Measurements from ENCODE around the gene NINJ1.

NINJ1 gene

DNA sequence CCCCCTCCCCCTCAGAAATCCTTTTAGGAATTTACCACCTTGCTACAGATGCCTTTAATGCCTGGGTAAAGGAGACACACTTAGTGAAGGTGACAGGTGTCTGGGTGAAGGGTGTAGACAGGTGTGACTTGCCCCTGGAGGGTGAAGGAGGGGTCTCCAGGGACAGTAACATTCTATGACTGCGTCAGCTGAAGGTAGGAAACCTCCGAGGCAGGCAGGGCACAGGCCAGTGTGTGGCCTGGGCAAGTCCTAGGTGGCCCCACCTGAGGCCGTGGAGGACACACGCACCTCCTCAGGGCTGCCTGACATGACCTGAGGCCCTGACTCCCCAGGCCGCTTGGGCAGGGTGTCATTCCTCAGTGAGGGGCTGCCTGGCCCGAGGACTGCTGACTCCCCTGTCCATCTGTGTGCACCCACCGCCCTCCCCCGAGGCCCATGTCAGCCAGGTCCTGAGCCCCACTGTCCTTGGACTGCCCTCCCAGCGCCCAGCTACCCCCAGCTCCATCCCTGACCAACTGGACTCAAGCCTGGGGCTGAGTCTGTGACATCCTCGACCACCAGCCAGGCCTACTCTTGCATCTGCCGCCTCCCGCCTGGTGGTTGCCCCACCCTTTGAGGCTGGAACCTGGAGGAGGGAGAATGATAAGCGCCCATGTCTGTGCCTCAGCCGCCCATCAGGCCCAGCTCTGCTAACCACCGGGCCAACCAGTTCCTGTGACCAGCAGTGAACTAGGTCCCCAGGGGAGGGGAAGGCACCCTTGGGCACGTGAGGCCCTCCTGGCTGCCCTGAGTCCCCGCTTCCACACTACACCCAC lies 19.7 kb downstream of the NINJ1 start:
- Histone ChIP-seq H3K9ac (ENCODE audit: low read depth, low read length, poor library complexity, severe bottlenecking) (no peak overlapping the region), H3K4me2 (ENCODE audit: low read depth, low read length, poor library complexity, severe bottlenecking) (no peak overlapping the region), H3K9me3 (ENCODE audit: insufficient read depth, low read depth, low read length) (no peaks in the 10 kb centered on the region), H3K9me2 (replicated peaks; ENCODE audit: low read depth, low read length) (no peaks in the 10 kb centered on the region), H2AFZ (ENCODE audit: low read length) (no peak overlapping the region), H3K4me3 (ENCODE audit: low read length, poor library complexity, severe bottlenecking) (no peak overlapping the region), H3K4me1 (ENCODE audit: insufficient read depth, low read length, poor library complexity, severe bottlenecking) (no peaks in the 10 kb centered on the region), H3K27me3 (ENCODE audit: insufficient read depth, low read length, poor library complexity, severe bottlenecking) (no peaks in the 10 kb centered on the region), H4K20me1 (ENCODE audit: insufficient read depth, low read length, poor library complexity, severe bottlenecking) (no peaks in the 10 kb centered on the region), H3K79me2 (ENCODE audit: insufficient read depth, low read length) (no peaks in the 10 kb centered on the region), H3K36me3 (ENCODE audit: insufficient read depth, low read length) (peaks cover 46% of the 10 kb centered on the region; the same call in 1 of the 2 replicates), H3F3A (ENCODE audit: low read depth) (no peaks in the 10 kb centered on the region)
- no peak for TF ChIP-seq EZH2phosphoT487 (IDR thresholded peaks at IDR 0.05; ENCODE audit: borderline replicate concordance)
- TF ChIP-seq, protein P1, sequence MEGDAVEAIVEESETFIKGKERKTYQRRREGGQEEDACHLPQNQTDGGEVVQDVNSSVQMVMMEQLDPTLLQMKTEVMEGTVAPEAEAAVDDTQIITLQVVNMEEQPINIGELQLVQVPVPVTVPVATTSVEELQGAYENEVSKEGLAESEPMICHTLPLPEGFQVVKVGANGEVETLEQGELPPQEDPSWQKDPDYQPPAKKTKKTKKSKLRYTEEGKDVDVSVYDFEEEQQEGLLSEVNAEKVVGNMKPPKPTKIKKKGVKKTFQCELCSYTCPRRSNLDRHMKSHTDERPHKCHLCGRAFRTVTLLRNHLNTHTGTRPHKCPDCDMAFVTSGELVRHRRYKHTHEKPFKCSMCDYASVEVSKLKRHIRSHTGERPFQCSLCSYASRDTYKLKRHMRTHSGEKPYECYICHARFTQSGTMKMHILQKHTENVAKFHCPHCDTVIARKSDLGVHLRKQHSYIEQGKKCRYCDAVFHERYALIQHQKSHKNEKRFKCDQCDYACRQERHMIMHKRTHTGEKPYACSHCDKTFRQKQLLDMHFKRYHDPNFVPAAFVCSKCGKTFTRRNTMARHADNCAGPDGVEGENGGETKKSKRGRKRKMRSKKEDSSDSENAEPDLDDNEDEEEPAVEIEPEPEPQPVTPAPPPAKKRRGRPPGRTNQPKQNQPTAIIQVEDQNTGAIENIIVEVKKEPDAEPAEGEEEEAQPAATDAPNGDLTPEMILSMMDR (conservative IDR thresholded peaks at IDR 0.05; ENCODE audit: low read length), result no peak

DNA sequence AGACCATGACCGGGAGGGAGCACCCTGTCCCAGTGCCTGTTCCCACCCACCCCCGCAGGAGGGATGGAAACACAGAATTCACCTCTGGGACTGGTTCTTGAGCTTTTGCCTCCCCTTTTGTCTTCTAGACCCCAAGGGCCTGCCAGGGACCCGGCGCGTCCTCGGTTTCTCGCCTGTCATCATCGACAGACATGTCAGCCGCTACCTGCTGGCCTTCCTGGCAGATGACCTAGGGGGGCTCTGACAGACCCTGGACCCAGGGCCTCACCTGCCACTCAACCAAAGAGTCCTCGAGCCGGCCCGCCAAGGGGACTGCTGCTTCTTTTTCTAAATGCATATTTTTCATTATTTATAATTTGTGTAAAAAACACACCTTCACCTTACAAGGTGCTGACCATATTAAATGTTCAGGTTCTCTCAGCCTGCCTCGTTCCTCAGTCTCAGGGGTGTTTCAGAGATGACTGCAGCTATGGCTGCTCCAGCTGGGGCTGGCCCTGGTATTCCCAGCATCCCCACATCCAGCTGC lies 21.1 kb downstream of the NINJ1 start:
- no peaks in the 10 kb centered on the region for H3K4me1 ChIP-seq (ENCODE audit: insufficient read depth, low read length, poor library complexity, severe bottlenecking)

DNA sequence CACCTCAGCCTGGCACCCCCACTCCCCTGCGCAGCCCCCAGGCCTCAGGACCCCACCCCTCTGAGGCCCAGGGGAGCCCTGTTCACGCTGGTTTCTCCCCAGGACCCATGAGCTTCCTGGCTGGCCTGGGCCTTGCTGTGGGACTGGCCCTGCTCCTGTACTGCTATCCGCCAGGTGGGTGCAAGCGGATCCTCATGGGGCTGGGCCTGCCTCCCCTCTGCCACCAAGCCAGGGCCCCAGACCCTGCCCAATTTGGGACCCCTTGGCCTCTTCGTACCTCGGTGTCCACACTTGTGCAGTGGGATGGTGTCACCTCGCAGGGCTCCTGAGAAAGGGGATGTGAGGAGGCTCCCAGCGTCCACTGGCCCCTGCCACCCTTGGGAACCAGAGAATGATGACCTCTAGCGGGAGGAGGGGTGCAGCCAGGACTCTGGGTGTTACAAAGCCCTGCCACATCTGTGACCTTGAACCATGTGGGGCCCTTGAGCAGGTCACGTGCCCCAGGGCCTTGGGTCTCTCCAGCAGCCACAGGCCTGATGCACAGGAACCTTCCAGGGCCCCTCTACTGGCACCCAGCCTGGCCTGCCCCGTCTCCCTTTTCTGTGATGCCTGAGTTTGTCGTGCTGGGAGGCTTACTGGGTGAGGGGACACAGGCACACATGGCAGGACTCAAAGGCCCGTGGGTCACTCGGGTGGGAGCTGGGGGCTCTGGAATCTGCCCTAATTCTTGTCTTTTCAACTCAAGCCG lies 21.8 kb downstream of the NINJ1 start:
- H3K4me3 ChIP-seq (ENCODE audit: low read length, poor library complexity, severe bottlenecking), result no peak overlapping the region

More for the DNA sequence above, 21.1 kb downstream of the NINJ1 start:
- no peaks in the 10 kb centered on the region for H3K9me3 ChIP-seq (ENCODE audit: insufficient read depth, low read depth, low read length)
- H2AFZ ChIP-seq (ENCODE audit: low read length), result no peak overlapping the region
- H3K4me2 ChIP-seq (ENCODE audit: low read depth, low read length, poor library complexity, severe bottlenecking), result no peak overlapping the region
- no peaks in the 10 kb centered on the region for H3K27me3 ChIP-seq (ENCODE audit: insufficient read depth, low read length, poor library complexity, severe bottlenecking)
- no peaks in the 10 kb centered on the region for H3F3A ChIP-seq (ENCODE audit: low read depth)
- H3K36me3 ChIP-seq (ENCODE audit: insufficient read depth, low read length), result peaks cover 54% of the 10 kb centered on the region; the same call in 1 of the 2 replicates
- H3K9ac ChIP-seq (ENCODE audit: low read depth, low read length, poor library complexity, severe bottlenecking), result no peak overlapping the region
- no peaks in the 10 kb centered on the region for H3K9me2 ChIP-seq (replicated peaks; ENCODE audit: low read depth, low read length)
- peaks cover 8% of the 10 kb centered on the region; the same call in 1 of the 2 replicates for H3K79me2 ChIP-seq (ENCODE audit: insufficient read depth, low read length)
- no peak overlapping the region for H3K4me3 ChIP-seq (ENCODE audit: low read length, poor library complexity, severe bottlenecking)
- no peaks in the 10 kb centered on the region for H4K20me1 ChIP-seq (ENCODE audit: insufficient read depth, low read length, poor library complexity, severe bottlenecking)
- no peak for TF ChIP-seq EZH2phosphoT487 (IDR thresholded peaks at IDR 0.05; ENCODE audit: borderline replicate concordance)
- TF ChIP-seq, protein P1 (conservative IDR thresholded peaks at IDR 0.05; ENCODE audit: low read length), result no peak

More for the DNA sequence above, 21.8 kb downstream of the NINJ1 start:
- H3K9me2 ChIP-seq (replicated peaks; ENCODE audit: low read depth, low read length), result no peaks in the 10 kb centered on the region
- peaks cover 14% of the 10 kb centered on the region; the same call in 1 of the 2 replicates for H3K79me2 ChIP-seq (ENCODE audit: insufficient read depth, low read length)
- H4K20me1 ChIP-seq (ENCODE audit: insufficient read depth, low read length, poor library complexity, severe bottlenecking), result no peaks in the 10 kb centered on the region
- TF ChIP-seq, protein P1 (conservative IDR thresholded peaks at IDR 0.05; ENCODE audit: low read length), result no peak
- TF ChIP-seq EZH2phosphoT487 (IDR thresholded peaks at IDR 0.05; ENCODE audit: borderline replicate concordance), result no peak
- H2AFZ ChIP-seq (ENCODE audit: low read length), result no peak overlapping the region
- no peak overlapping the region for H3K9ac ChIP-seq (ENCODE audit: low read depth, low read length, poor library complexity, severe bottlenecking)
- no peaks in the 10 kb centered on the region for H3K9me3 ChIP-seq (ENCODE audit: insufficient read depth, low read depth, low read length)
- H3F3A ChIP-seq (ENCODE audit: low read depth), result no peaks in the 10 kb centered on the region
- no peak overlapping the region for H3K4me2 ChIP-seq (ENCODE audit: low read depth, low read length, poor library complexity, severe bottlenecking)
- no peaks in the 10 kb centered on the region for H3K4me1 ChIP-seq (ENCODE audit: insufficient read depth, low read length, poor library complexity, severe bottlenecking)
- peaks cover 61% of the 10 kb centered on the region; the same call in 1 of the 2 replicates for H3K36me3 ChIP-seq (ENCODE audit: insufficient read depth, low read length)
- no peaks in the 10 kb centered on the region for H3K27me3 ChIP-seq (ENCODE audit: insufficient read depth, low read length, poor library complexity, severe bottlenecking)

Data from Loucy (cell line).